HepG2 (cell line): Measurements from ENCODE around the gene TBC1D5. TPM values are rescaled to one million over a fixed set of nuclear protein-coding genes. Genes with fewer than 3 reads are reported as not detected.
A peak's percentile ranks its signal among the peaks of the same experiment; 100 is the strongest.

Experiments used
- CCDC6 ChIP-seq: sonication (generic); formaldehyde crosslinking; IDR thresholded peaks from 2 replicates; pipeline ENCODE4 v1.8.1; 2022; ENCODE audit warnings: mild to moderate bottlenecking, missing genetic modification reagents, moderate library complexity
- GPBP1L1 ChIP-seq: sonication (generic); formaldehyde crosslinking; IDR thresholded peaks from 2 replicates; pipeline ENCODE4 v1.5.0; 2020; ENCODE audit warnings: mild to moderate bottlenecking, missing genetic modification reagents
- HINFP ChIP-seq: sonication (generic); formaldehyde crosslinking; IDR thresholded peaks from 2 replicates; pipeline ENCODE4 v1.4.0; 2020; ENCODE audit warnings: low read depth, mild to moderate bottlenecking, missing genetic modification reagents
- HMGA1 ChIP-seq: sonication (generic); formaldehyde crosslinking; conservative IDR thresholded peaks from 2 replicates; pipeline ENCODE4 v1.4.0; 2020; ENCODE audit warnings: missing genetic modification reagents
- KDM3A ChIP-seq: IDR thresholded peaks from 2 replicates; pipeline ENCODE4 v1.6.1; 2018; ENCODE audit warnings: low read depth, missing compliant biosample characterization
- MATR3 ChIP-seq: sonication (generic); formaldehyde crosslinking; IDR thresholded peaks from 2 replicates; pipeline ENCODE4 v1.4.0; 2020; ENCODE audit warnings: missing genetic modification reagents
- POLR2AphosphoS5 ChIP-seq: IDR thresholded peaks from 2 replicates; pipeline ENCODE4 v1.6.1; 2012; ENCODE audit warnings: low read depth, low read length
- PRDM15 ChIP-seq: sonication (generic); formaldehyde crosslinking; IDR thresholded peaks from 2 replicates; pipeline ENCODE4 v1.4.0; 2020; ENCODE audit warnings: missing genetic modification reagents
- RXRA ChIP-seq: sonication (generic); formaldehyde crosslinking; IDR thresholded peaks from 2 replicates; pipeline ENCODE4 v1.5.1; 2020; ENCODE audit warnings: missing genetic modification reagents
- SCMH1 ChIP-seq: sonication (generic); formaldehyde crosslinking; IDR thresholded peaks from 2 replicates; pipeline ENCODE4 v1.9.0; 2021; ENCODE audit warnings: missing genetic modification reagents, mild to moderate bottlenecking, borderline replicate concordance
- SIX1 ChIP-seq: sonication (generic); formaldehyde crosslinking; IDR thresholded peaks from 2 replicates; pipeline ENCODE4 v1.4.0; 2020; ENCODE audit warnings: missing genetic modification reagents, borderline replicate concordance
- TFDP2 ChIP-seq: sonication (generic); formaldehyde crosslinking; IDR thresholded peaks from 2 replicates; pipeline ENCODE4 v1.4.0; 2020; ENCODE audit warnings: missing genetic modification reagents
- ZBTB34 ChIP-seq: sonication (generic); formaldehyde crosslinking; IDR thresholded peaks from 2 replicates; pipeline ENCODE4 v1.8.0; 2022; ENCODE audit warnings: mild to moderate bottlenecking, missing genetic modification reagents
- ZBTB8A ChIP-seq: sonication (generic); formaldehyde crosslinking; IDR thresholded peaks from 2 replicates; pipeline ENCODE4 v1.4.0; 2020; ENCODE audit warnings: mild to moderate bottlenecking, low read depth, missing genetic modification reagents, borderline replicate concordance
- ZC3H13 ChIP-seq: sonication (generic); formaldehyde crosslinking; IDR thresholded peaks from 2 replicates; pipeline ENCODE4 v1.8.1; 2023; ENCODE audit warnings: mild to moderate bottlenecking, missing genetic modification reagents, moderate library complexity
- ZNF10 ChIP-seq: sonication (generic); formaldehyde crosslinking; IDR thresholded peaks from 2 replicates; pipeline ENCODE4 v1.4.0; 2020; ENCODE audit warnings: mild to moderate bottlenecking, low read depth, missing genetic modification reagents, borderline replicate concordance
- ZNF547 ChIP-seq: sonication (generic); formaldehyde crosslinking; IDR thresholded peaks from 2 replicates; pipeline ENCODE4 v1.5.1; 2020; ENCODE audit warnings: mild to moderate bottlenecking, missing genetic modification reagents
- ZNF558 ChIP-seq: sonication (generic); formaldehyde crosslinking; IDR thresholded peaks from 2 replicates; pipeline ENCODE4 v1.9.0; 2022; ENCODE audit warnings: mild to moderate bottlenecking, missing genetic modification reagents, borderline replicate concordance
- ZNF564 ChIP-seq: sonication (generic); formaldehyde crosslinking; IDR thresholded peaks from 2 replicates; pipeline ENCODE4 v1.8.1; 2023; ENCODE audit warnings: mild to moderate bottlenecking, missing genetic modification reagents
- ZNF775 ChIP-seq: sonication (generic); formaldehyde crosslinking; IDR thresholded peaks from 2 replicates; pipeline ENCODE4 v1.4.0; 2020; ENCODE audit warnings: missing genetic modification reagents, mild to moderate bottlenecking, moderate library complexity, borderline replicate concordance
- polyA plus RNA-seq, 8 experiments: library from polyadenylated mRNA; depleted of rRNA in 3 of 8; stranded (reverse) in 7 of 8; unstranded in 1 of 8; fragments of >200 nt; fragmentation: Illumina TruSeq in 4 of 8; extraction: Trizol in 4 of 8; gene quantifications; 2 replicates each; pipeline versions ENCODE4 v1.2.1 to v1.2.3, GENCODE V29; 2011 to 2016; ENCODE audit warnings: low read depth in 4 of 8, missing spikeins in 1 of 8, mixed read lengths in 1 of 8; ENCODE audit not compliant: insufficient read depth in 1 of 8
- total RNA-seq, 5 experiments: library from RNA; depleted of rRNA; stranded (reverse); fragments of >200 nt; fragmentation: Illumina TruSeq; extraction: Trizol; gene quantifications; 2 replicates each; pipeline ENCODE4 v1.2.3, GENCODE V29; 2016; ENCODE audit warnings: low read depth in 1 of 5

The TBC1D5 gene
- total and polyA plus RNA-seq, 2 of the 13 experiments (the other 11 are each of a cell fraction or from before 2014, with no cell fraction given): 19.2 to 33.3 TPM

GRCh38 chr3:17742102-17742879 is at the start of gene TBC1D5 (continued):
- TF ChIP-seq TFDP2 (peak; percentile 94), HINFP (CRISPR knock-in tag) (peak; percentile 100), CCDC6 (peak; percentile 88; the same call in 1 of the 2 replicates), ZBTB8A (CRISPR knock-in tag) (no peak), SCMH1 (CRISPR knock-in tag) (no peak), HMGA1 (CRISPR knock-in tag) (no peak), ZC3H13 (peak; percentile 88), POLR2AphosphoS5 (no peak; the same call in 1 of the 2 replicates), RXRA (CRISPR knock-in tag) (peak; percentile 19; the same call in 1 of the 2 replicates), MATR3 (CRISPR knock-in tag) (no peak), SIX1 (CRISPR knock-in tag) (no peak), ZNF547 (CRISPR knock-in tag) (peak; percentile 93), KDM3A (CRISPR knock-in tag) (0 out of 2 replicates have a peak, but pooled peaks have one; percentile 11), ZNF564 (peak; percentile 64; the same call in 1 of the 2 replicates), PRDM15 (CRISPR knock-in tag) (peak; percentile 40; the same call in 1 of the 2 replicates), ZNF558 (peak; percentile 63), ZNF10 (CRISPR knock-in tag) (no peak), GPBP1L1 (CRISPR knock-in tag) (no peak), ZBTB34 (peak; percentile 71; the same call in 1 of the 2 replicates), ZNF775 (CRISPR knock-in tag) (no peak)
